Panc1 (cell line): ENCODE measurements around the gene GDPD5.

Experiments
- CTCF ChIP-seq: fragments of 450-650 bp; IDR thresholded peaks from 2 replicates; pipeline ENCODE4 v1.5.1; 2017; ENCODE audit warnings: mild to moderate bottlenecking
- SIN3A ChIP-seq: IDR thresholded peaks from 2 replicates; pipeline ENCODE4 v1.6.1; 2012; ENCODE audit warnings: low read depth, mild to moderate bottlenecking, low read length, moderate library complexity, borderline replicate concordance; ENCODE audit not compliant: insufficient read depth

GRCh38 chr11:75554258-75555022 is 28.7 kb upstream of the GDPD5 start:
- TF ChIP-seq CTCF (no peak), SIN3A (no peak)
